HG02678 (cell line): Measurements from ENCODE around the gene KCNG2.
"Not testable (repeated sequence)": the region's sequence is repeated elsewhere in the genome, so short reads cannot be mapped to it uniquely, and the experiment has no call there.

Source experiments
- ATAC-seq: cut with Tn5 transposase; IDR thresholded peaks from one replicate; pipeline ENCODE4 v1.9.1; 2021; ENCODE audit warnings: mild to moderate bottlenecking, moderate library complexity; ENCODE audit not compliant: unreplicated experiment

The KCNG2 gene, protein sequence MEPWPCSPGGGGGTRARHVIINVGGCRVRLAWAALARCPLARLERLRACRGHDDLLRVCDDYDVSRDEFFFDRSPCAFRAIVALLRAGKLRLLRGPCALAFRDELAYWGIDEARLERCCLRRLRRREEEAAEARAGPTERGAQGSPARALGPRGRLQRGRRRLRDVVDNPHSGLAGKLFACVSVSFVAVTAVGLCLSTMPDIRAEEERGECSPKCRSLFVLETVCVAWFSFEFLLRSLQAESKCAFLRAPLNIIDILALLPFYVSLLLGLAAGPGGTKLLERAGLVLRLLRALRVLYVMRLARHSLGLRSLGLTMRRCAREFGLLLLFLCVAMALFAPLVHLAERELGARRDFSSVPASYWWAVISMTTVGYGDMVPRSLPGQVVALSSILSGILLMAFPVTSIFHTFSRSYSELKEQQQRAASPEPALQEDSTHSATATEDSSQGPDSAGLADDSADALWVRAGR

DNA sequence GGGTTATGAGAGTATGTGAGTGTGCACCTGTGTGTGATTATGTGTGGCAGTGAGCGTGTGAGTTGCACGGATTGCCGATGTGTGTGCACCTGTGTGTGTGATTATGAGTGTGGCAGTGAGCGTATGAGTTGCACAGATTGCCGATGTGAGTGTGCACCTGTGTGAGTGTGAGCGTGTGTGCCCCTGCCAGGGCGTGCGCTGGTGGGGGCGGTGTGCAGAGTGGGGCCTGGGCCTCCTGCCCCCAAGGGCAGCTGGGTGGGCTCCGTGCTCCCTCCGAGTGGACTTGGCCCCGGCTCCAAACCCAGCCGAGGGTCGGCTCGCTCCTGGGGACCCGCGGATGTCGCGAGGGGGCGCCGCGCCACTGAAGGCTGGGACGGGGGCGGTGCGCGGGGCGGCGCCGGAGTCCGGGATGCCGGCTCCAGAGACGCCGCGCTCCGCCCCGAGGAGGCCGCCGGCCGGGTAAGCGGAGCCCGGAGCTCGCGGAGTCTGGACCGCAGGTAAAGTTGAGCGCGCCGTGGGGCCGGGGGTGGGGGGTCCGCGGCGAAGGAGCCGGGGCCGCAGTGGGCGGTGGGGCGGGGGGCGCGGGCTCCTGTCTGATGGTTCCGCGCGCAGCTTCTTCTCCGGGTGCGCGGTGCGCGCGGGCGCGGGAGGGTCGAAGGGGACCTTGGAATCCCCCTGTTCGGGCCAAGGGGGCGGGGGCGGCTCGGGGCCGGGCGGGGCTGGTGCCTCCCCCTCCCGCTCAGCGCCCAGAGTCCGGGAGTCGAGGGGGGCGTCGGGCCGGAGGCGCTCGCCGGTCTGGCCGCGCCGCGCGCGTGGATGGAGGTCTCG, at the start of gene KCNG2:
Gene KCNG2, plus strand, starts transcription at position 421 of the 828 bp plus-strand sequence. CDS start 65,730 bp downstream, outside the sequence.
- ATAC-seq = no peak

DNA sequence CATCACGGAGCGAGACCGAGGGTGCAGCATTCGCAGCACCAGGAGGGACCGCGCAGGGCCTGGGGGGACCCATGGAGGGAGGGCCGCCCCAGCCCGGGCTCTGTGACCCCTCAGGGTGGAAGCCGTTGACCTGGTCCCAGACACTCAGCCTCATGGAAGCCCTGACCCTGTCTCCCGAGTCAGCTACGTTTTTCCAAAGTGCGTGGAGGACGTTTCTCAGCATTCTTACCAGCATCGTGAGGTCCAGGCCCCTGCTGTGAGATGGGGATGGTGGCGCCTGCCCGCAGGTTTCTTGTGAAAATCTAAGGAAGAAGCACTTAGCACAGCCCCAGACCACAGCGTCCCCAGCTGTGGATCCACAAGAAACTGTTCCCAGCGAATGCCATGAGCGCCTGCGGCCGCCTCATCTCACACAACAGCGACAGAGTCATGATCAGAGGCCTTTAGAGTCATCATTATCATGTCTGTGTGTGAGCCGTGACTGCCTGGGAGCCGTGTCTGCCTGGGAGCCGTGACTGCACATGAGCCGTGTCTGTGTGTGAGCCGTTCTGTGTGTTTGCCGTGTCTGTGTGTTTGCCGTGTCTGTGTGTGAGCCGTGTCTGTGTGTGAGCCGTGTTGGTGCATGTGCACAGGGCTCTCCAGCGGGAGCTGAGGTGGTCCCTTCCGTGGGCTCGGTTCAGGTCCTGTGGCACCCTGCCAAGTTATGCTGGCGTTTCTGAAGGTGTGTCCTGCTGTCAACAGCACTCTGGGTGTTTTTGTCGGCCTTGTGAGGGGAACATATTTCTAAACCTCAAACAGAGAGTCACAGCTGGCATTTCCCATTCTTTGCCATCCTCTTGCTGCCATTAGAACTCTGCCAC, 49.2 kb upstream of the KCNG2 start:
- ATAC-seq = no peak

DNA sequence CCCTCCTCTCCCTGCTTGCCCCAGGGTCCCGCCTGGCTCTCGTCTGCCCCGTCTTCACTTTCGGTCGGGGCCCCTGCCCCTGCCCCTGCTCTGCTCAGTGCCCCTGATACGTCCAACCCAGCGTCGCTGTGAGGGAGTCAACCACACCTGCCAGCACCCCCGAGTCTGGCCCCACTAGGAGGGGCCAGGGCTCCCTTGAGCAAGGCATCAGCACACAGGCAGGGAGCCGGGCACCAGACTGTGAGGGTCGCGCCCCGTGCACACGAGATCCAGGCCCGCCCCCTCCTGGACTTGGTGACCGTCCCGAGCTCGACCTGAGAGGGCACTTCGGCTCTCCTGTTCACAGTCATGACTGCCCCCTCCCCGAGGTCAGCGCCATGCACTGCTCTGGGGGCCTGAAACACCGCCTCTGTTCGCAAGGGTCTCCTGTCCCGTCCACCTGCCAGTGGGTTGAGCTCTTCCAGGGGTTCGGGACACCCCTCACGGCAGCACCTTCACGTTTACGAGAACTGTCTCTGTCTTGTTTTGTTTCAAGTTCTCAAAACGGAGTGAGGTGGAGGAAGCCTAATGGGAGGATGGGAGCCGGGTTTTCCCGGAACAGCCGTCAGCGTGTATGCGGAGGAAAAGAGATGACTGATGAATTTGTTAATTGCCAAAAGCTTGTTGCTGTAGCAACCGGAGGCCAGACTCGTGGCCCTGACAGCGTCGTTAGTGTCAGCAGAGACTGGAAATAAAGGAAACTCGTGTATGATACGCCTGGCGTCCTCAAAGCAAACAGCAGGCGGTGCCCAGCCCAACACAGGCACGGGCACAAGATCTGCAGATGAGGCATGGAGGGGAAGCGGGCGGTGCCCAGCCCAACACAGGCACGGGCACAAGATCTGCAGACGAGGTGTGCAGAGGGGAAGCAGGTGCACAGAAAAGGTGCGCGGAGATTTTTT, 48.2 kb upstream of the KCNG2 start:
- ATAC-seq = no peak

DNA sequence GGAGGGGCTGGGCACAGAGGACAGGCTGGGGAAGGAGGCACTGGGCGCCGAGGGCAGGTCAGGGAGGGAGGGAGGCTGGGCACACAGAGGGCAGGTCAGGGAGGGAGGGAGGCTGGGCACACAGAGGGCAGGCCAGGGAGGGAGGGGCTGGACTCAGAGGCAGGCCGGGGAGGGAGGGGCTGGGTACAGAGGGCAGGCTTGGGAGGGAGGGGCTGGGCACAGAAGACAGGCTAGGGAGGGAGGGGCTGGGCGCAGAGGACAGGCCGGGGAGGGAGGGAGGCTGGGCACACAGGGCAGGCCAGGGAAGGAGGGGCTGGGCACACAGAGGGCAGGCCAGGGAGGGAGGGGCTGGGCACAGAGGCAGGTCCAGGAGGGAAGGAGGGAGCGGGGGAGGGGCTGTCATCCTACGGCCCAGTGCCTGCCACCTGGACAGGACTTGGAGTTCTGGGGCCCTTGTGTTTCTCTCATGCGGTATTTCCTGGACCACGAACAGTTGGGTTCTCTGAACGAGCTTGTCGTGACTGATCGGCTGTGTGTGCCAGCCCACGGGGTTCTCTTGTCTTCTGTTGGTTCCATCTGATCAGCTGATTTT, 46.7 kb upstream of the KCNG2 start:
- ATAC-seq = no peak

DNA sequence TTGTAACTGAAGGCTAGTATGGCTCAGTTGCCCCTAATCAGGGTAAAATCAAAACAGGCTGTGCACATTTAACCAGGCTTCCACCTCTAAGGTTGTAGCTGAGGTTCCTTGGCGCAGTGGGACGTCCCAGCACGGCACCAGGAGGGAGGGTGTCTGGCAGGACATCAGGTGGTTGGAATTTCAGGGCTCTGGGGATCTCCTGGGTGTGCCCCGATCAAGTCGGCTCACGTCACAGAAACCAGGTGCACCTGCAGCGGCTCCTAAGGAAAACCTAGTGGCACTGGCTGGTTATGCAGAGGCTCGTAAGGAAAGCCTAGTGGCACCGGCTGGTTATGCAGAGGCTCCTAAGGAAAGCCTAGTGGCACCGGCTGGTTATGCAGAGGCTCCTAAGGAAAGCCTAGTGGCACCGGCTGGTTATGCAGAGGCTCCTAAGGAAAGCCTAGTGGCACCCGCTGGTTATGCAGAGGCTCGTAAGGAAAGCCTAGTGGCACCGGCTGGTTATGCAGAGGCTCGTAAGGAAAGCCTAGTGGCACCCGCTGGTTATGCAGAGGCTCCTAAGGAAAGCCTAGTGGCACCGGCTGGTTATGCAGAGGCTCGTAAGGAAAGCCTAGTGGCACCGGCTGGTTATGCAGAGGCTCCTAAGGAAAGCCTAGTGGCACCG, 45.7 kb upstream of the KCNG2 start:
- ATAC-seq = not testable (repeated sequence)

DNA sequence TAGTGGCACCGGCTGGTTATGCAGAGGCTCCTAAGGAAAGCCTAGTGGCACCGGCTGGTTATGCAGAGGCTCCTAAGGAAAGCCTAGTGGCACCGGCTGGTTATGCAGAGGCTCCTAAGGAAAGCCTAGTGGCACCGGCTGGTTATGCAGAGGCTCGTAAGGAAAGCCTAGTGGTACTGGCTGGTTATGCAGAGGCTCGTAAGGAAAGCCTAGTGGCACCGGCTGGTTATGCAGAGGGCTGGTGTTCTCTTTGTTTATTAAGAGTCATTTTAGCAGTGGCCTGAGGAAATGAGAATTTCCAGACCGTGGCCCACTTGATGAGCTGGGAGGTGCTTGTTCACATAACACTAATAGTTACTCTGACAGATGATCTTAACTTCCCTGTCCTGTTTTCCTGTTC, 44.8 kb upstream of the KCNG2 start:
- not testable (repeated sequence) for ATAC-seq

DNA sequence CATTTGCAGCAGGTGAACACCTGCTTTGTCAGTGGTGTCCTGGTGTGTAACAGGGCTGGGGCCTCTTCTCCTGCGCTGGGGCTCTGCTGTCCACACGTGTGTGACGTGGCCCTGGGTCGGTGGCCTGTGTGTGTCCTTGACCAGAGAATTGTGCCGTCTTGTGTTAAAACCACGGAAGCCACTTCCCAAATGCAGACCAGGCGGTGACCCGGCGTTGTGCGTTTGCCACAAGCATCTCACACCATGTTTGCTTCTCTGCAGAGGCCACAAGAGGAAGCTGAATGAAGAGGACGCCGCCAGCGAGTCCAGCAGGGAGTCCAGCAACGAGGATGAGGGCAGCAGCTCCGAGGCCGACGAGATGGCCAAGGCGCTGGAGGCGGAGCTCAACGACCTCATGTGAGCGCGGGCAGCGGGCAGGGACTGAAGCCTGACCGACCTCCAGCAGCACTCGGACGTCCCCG, 44.3 kb upstream of the KCNG2 start:
- no peak for ATAC-seq

DNA sequence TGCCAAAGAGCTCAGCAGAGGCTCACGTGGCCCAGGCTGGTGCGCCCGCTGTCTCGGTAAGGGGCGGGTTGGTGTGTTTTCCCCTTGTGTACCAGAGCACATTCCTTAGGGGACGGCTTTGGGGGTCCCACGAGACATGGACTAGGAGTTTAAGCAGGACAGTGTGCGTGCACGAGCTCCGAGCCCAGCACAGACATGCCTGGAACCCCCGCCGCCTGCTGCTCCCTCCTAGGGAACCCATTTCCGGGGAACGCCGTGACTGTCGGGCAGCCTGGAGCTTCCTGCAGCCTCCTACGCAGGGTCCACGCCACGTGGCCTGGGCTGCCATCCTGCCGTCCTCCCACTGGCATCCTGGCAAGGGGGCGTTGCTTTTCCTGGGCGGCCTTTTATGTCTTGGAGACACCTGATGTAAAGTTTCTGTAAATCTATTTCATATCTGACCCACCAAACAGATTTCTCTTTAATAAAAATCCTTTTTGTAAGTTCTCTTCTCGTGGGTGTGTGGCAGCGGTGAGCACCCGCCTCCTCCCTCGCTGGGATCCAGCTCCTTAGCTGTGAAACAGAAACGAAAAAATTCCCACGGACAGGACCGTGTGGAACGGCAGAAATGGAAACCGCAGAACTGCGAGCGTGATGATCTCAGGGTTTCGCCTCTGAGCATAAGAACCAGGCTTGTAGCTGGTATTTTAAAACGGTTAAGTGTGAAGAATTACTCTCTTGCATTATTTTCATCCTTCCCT, 43.5 kb upstream of the KCNG2 start:
- no peak for ATAC-seq

DNA sequence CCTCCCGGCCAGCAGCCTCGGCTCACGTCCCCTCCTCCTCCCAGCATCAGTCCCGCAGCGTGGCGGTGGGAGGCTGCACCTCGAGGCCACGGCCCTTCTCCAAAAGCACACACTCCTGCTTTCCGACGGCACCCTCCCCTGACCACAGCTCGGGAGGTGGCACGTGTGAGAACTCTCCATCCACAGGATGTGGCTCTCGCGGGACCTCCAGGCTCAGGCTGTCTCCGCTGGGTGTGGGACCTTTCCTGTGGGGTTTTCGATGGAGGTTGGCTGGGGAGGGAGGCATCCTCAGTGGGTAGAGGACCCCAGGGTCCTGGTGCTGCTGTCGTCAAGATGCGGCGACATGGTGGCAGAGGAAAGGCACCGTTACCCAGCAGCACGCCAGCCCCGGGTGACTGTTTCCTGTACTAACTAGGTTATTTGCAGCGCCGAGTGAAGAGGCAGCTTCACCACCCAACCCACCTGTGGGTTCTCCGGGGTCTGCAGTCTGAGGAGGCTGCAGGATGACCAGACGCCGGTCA, 42.8 kb upstream of the KCNG2 start:
- no peak for ATAC-seq

DNA sequence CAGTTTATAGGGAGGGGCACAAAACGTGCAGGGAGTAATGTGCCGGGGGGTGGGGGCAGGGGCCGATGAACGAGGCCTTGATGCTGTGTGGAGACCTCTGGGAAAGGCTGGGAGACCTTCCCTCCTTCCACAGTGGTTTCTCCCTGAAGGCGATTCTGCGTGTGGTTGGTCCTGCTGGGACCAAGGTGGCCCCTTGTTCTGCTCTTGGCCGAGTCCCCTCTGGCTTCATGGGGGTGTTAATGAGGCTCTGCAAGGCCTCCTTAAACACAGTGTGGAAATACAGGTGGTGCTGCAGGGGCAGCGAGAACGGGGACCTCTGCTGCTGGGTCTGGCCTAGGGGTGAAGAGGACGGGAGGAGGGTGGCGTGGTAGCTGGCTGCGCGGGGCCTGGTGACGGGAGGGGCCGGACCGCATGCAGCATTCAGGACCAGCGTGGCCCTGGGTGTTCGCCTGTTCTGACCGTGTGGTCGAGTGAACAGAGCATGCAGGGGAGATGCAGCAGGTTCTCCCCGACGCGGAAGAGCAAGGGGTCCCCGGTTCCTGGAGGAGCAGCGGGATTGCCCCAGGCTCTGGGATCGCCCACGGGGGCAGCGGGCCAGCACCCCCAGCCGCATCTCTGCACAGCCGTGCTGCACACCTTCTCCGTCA, 42.1 kb upstream of the KCNG2 start:
- no peak for ATAC-seq

DNA sequence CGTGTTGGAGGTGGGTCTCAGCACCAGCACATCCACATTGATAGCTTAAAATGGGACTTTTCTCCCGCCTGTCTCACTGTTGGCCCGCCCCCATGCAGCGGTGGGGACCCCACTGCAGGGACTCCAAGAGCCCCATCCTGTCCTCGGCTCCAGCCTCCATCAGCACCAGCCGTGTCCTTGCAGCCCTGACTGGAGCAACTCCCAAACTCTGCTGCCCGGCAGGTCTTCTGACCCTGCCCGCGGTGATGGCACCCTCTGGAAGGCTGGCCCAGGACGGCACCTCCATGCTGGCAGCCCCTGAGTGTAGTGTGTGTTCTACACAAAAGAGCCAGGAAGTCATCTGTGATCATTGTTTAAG, 41.6 kb upstream of the KCNG2 start:
- no peak for ATAC-seq

DNA sequence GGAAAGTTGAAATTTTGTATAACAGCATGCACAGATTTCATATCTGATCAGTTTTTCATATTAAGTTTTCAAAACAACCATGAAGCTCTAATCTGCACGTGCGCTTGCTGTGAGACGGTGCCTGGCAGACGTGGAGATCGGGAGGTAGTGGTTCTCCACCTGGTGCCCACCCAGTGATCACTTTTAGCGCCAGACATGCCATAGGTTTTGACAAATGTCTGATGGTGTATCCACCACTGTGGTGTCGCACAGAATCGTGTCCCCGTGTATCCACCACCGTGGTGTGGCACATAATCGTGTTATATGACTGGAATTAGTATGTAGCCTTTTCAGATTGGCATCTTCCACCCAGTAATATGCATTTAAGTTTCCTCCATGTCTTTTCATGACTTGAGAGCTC, 40.9 kb upstream of the KCNG2 start:
- no peak for ATAC-seq

DNA sequence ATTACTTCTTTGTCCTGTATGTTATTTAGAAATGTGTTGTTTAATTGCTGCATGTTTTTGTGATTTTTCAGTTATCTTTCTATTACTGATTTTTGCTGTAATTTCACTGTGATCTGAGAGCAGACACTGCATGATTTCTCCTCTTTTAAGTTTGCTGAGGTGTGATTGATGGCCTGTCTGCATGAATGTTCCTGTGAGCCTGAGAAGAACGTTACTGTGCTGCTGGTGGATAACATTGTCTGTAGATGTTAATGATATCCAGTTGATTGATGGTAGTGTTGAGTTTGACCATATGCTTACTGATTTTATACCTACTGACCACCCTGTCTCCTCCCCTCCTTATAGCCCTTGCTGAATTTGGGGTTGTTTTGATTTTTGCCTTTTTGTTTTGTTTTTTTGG, 37.4 kb upstream of the KCNG2 start:
- no peak for ATAC-seq

DNA sequence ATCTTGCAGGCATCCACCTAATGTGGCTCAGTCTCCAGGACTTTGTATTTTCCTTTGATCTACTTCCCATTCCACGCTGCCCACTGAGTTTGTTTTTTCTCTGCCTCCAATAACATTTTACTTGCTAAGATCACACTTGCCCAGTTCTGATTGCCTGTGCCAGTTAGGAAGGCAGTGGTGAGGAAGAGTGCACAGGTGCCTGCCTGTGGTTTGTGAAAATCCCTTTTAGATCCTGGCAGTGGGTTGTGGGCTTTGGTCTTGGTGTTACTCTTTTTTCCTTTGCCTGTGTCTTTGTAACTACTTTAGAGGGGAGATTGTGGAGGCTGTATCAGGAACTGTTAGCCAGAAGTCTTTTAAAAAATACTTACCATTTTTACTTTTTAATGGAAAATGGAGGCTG, 36.9 kb upstream of the KCNG2 start:
- ATAC-seq = no peak

DNA sequence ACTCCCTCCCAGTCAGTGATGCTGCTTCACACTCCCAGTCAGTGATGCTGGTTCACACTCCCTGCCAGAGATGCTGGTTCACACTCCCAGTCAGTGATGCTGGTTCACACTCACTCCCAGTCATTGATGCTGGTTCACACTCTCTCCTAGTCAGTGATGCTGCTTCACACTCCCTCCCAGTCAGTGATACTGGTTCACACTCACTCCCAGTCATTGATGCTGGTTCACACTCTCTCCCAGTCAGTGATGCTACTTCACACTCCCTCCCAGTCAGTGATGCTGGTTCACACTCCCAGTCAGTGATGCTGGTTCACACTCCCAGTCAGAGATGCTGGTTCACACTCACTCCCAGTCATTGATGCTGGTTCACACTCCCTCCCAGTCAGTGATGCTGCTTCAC, 34.3 kb upstream of the KCNG2 start:
- no peak for ATAC-seq

DNA sequence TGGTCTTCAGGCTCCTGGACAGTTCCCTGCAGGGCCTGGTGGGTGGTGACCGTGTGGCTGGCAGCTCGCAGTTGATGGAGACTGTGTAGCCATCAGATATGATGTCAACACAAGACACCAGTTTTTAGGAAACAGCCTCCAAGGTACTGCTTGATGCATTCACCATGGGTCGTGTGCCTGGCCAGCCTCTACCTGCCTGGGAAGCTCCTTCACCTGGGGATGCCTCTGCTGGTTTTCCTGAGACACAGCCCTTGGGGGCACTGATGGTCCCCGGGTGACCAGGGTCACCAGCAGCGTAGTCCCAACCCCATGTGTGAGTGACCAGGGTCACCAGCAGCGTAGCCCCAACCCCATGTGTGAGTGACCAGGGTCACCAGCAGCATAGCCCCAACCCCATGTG, 33.6 kb upstream of the KCNG2 start:
- ATAC-seq = no peak

DNA sequence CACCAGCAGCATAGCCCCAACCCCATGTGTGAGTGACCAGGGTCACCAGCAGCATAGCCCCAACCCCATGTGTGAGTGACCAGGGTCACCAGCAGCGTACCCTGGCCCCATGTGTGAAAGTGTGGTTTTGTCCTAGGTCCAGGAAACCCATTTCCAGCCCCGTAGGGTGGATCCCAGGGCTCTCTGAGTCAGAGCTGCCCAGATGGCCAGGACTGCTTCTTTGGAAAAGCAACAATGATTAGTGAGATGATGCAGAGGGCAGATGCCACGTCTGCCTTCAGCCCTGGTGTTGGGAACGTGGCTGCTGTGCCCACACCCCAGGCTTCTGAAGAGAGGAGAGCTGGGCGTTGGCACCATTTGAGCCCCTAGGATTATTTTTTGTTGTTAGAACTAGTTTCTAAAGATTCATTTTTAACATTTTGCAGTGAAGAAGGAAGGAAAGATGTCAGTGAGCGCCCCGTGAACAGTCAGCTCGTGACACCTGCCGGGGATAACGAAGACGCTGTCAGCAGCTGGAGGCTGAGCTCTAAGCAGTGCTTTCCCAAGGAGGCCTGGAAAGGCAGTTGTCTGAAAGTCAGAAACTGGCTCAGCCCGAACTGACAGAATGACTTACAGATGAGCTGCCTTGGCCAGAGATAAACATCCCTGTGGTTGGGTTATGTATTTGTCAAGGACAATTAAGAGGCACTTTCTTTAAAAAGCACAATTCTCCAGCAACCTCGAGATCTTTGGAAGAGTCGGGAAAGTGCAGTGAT, 32.1 kb upstream of the KCNG2 start:
- ATAC-seq = no peak
